ENCODE measurements around the gene LTA4H.
"Not testable (repeated sequence)": the region's sequence is repeated elsewhere in the genome, so short reads cannot be mapped to it uniquely, and the experiment has no call there.

Gene LTA4H

DNA sequence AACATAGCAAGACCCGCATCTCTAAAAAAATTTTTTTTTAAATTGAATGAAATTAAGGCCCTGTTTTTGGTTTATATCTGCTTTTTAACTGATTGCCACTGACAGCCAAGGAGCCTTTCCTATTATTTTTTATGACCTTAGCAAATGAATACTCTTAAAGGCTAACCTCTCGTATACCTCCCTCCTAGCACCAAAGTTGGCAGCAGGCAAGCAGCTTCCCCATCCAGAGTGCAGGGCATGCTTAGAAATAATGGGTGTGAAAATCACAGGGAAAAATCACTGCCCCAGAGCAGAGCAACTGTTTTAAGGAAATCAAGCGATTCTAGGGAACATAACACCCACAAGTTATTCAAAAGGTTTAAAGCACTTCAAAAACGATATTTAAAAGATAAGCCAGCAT is 59.9 kb downstream of the LTA4H start:
- Histone ChIP-seq H3K4me3 (replicated peaks; ENCODE audit: low read depth, low read length) (no peak overlapping the region), H3K27me3 (replicated peaks; ENCODE audit: control insufficient read depth, insufficient read depth, low read length) (no peaks in the 10 kb centered on the region; the same call in 1 of the 2 replicates), H3K36me3 (ENCODE audit: control insufficient read depth, insufficient read depth, low read length) (no peaks in the 10 kb centered on the region)
- no peak for DNase-seq (ENCODE audit: extremely low read depth, insufficient read length)
- TF ChIP-seq, protein P1, sequence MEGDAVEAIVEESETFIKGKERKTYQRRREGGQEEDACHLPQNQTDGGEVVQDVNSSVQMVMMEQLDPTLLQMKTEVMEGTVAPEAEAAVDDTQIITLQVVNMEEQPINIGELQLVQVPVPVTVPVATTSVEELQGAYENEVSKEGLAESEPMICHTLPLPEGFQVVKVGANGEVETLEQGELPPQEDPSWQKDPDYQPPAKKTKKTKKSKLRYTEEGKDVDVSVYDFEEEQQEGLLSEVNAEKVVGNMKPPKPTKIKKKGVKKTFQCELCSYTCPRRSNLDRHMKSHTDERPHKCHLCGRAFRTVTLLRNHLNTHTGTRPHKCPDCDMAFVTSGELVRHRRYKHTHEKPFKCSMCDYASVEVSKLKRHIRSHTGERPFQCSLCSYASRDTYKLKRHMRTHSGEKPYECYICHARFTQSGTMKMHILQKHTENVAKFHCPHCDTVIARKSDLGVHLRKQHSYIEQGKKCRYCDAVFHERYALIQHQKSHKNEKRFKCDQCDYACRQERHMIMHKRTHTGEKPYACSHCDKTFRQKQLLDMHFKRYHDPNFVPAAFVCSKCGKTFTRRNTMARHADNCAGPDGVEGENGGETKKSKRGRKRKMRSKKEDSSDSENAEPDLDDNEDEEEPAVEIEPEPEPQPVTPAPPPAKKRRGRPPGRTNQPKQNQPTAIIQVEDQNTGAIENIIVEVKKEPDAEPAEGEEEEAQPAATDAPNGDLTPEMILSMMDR (IDR thresholded peaks at IDR 0.05; ENCODE audit: insufficient read depth, low read length, poor library complexity, severe bottlenecking): no peak

GRCh38 chr12:95974358-95974757 is 61.0 kb downstream of the LTA4H start:
- Histone ChIP-seq H3K36me3 (ENCODE audit: control insufficient read depth, insufficient read depth, low read length) (no peaks in the 10 kb centered on the region), H3K27me3 (replicated peaks; ENCODE audit: control insufficient read depth, insufficient read depth, low read length) (no peaks in the 10 kb centered on the region; the same call in 1 of the 2 replicates), H3K4me3 (replicated peaks; ENCODE audit: low read depth, low read length) (no peak overlapping the region)
- TF ChIP-seq, protein P1 (IDR thresholded peaks at IDR 0.05; ENCODE audit: insufficient read depth, low read length, poor library complexity, severe bottlenecking): no peak
- no peak for DNase-seq (ENCODE audit: extremely low read depth, insufficient read length)

DNA sequence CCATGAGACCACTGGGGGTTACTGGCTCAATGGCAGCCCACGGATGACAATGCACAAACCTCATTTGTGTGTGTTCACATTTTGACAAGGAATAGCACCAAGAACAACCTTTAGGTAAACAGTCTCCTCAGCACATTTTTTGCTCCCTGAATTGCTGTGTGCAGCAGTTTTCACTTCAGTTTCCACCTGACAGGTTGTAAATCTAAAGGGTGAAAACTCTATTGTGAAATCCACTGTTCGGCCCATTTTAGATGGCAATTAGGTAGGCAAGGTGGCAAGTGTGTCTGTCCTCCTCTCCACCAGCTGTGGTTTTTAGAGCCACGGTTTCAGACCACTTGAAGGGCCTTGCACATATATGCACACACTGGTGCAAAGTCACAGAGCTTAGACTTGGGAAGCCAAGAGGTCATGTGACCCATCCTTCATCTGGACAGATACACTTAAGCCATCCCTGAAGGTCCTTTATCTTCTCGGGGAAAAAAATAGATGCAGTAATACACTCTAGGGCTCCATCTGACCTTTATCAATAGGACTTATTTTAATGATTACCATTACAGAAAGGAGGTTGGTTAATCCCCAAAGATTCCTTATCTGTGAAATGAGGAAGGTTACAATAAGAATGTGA is 62.4 kb downstream of the LTA4H start:
- Histone ChIP-seq H3K27me3 (replicated peaks; ENCODE audit: control insufficient read depth, insufficient read depth, low read length) (no peaks in the 10 kb centered on the region), H3K36me3 (ENCODE audit: control insufficient read depth, insufficient read depth, low read length) (no peaks in the 10 kb centered on the region), H3K4me3 (replicated peaks; ENCODE audit: low read depth, low read length) (no peak overlapping the region)
- no peak for DNase-seq (ENCODE audit: extremely low read depth, insufficient read length)
- TF ChIP-seq, protein P1 (IDR thresholded peaks at IDR 0.05; ENCODE audit: insufficient read depth, low read length, poor library complexity, severe bottlenecking): no peak

DNA sequence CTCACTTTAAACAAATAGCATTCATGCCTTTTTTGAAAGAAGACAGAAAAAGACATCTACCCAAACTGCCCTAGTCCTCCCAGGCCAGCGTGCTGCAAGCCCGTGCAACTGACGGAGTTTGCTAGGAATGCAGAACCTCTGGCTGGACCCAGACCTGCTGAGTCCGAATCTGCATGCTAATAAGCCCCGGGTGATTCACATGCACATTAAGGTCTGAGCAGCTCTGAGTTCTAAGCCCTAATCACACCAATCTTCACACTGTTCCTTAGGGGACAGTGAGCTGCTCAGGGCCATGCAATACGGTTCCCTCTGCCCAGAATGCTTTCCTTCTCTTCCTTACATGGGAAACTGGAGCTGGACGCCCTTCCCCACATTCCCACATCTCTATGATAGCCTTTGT is 64.5 kb downstream of the LTA4H start:
- H3K4me3 ChIP-seq (replicated peaks; ENCODE audit: low read depth, low read length): no peak overlapping the region
- TF ChIP-seq, protein P1 (IDR thresholded peaks at IDR 0.05; ENCODE audit: insufficient read depth, low read length, poor library complexity, severe bottlenecking): no peak
- no peak for DNase-seq (ENCODE audit: extremely low read depth, insufficient read length)
- no peaks in the 10 kb centered on the region for H3K27me3 ChIP-seq (replicated peaks; ENCODE audit: control insufficient read depth, insufficient read depth, low read length)
- H3K36me3 ChIP-seq (ENCODE audit: control insufficient read depth, insufficient read depth, low read length): no peaks in the 10 kb centered on the region

DNA sequence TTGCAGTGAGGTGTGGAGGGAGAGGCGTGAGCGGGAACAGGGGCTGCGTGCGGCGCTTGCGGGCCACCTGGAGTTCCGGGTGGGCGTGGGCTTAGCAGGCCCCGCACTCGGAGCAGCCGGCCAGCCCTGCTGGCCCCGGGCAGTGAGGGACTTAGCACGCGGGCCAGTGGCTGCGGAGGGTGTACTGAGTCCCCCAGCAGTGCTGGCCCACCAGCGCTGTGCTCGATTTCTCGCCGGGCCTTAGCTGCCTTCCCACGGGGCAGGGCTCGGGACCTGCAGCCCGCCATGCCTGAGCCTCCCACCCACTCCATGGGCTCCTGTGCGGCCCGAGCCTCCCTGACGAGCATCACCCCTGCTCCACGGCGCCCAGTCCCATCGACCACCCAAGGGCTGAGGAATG is 66.3 kb downstream of the LTA4H start:
- H3K4me3 ChIP-seq (replicated peaks; ENCODE audit: low read depth, low read length); H3K27me3 ChIP-seq (replicated peaks; ENCODE audit: control insufficient read depth, insufficient read depth, low read length); DNase-seq (ENCODE audit: extremely low read depth, insufficient read length); H3K36me3 ChIP-seq (ENCODE audit: control insufficient read depth, insufficient read depth, low read length): not testable (repeated sequence)

GRCh38 chr12:95967301-95967700 is 68.1 kb downstream of the LTA4H start:
- TF ChIP-seq, protein P1 (IDR thresholded peaks at IDR 0.05; ENCODE audit: insufficient read depth, low read length, poor library complexity, severe bottlenecking): no peak
- no peak for DNase-seq (ENCODE audit: extremely low read depth, insufficient read length)
- Histone ChIP-seq H3K36me3 (ENCODE audit: control insufficient read depth, insufficient read depth, low read length) (no peaks in the 10 kb centered on the region), H3K27me3 (replicated peaks; ENCODE audit: control insufficient read depth, insufficient read depth, low read length) (no peaks in the 10 kb centered on the region), H3K4me3 (replicated peaks; ENCODE audit: low read depth, low read length) (no peak overlapping the region)
